Hepatocyte (in vitro differentiated cells): ENCODE data around the gene METTL27.

Source experiments
- CTCF ChIP-seq: fragments of 200-600 bp; sonication (generic); IDR thresholded peaks from 2 replicates; pipeline ENCODE4 v1.5.1; 2016; ENCODE audit warnings: antibody characterized with exemption, mild to moderate bottlenecking; ENCODE audit not compliant: poor library complexity
- EZH2 ChIP-seq: fragments of 200-600 bp; sonication (generic); IDR thresholded peaks from 2 replicates; pipeline ENCODE4 v1.6.1; 2016; ENCODE audit warnings: antibody characterized with exemption, mild to moderate bottlenecking, borderline replicate concordance
- EZH2phosphoT487 ChIP-seq: fragments of 200-600 bp; sonication (generic); IDR thresholded peaks from one replicate; pipeline ENCODE4 v1.6.1; 2018; ENCODE audit warnings: antibody characterized with exemption, mild to moderate bottlenecking, low read depth, moderate library complexity; ENCODE audit not compliant: unreplicated experiment, severe bottlenecking

GRCh38 chr7:73880755-73881328 lies 38.5 kb upstream of the METTL27 start:
- TF ChIP-seq CTCF, result no peak
- no peak for TF ChIP-seq EZH2
- no peak for TF ChIP-seq EZH2phosphoT487
